ENCODE results near the gene TSHR.

The TSHR gene

DNA sequence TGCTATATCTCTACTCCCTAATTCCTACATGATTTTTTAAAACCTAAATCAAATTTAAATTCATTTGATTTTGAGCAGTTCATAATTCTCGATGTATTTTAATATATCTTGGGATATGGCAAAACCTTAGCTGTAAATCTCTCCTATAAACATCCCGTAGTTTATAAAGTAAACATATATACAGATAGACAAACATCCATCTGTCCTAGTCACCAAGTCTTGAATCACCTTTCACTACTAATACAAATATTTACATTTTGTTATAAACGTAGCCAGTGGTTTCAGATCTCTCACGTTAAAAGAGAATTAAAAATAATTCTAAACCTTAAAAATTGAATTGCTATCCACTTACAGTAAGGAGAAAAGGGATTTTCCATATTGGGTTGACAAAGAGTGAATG is 107.0 kb downstream of the TSHR start:
- H3K9ac ChIP-seq: no peak overlapping the region
- H3K36me3 ChIP-seq: no peaks in the 10 kb centered on the region
- TF ChIP-seq Cebpa-rat (IDR thresholded peaks at IDR 0.05): no peak
- H3K4me3 ChIP-seq: no peak overlapping the region
- no peak overlapping the region for H3K4me2 ChIP-seq
- H3K27me3 ChIP-seq: no peaks in the 10 kb centered on the region
- H3K4me1 ChIP-seq: peaks cover 0 to 4% (median 0%) of the 10 kb centered on the region in 10 experiments; a peak in 1 of 20 replicates
- no peaks in the 10 kb centered on the region for H4K20me1 ChIP-seq
- H3K9me3 ChIP-seq (replicated peaks in 1 of 11): no peaks in the 10 kb centered on the region
- no peak overlapping the region for H3K27ac ChIP-seq

- no peaks in the 10 kb centered on the region for H4K20me1 ChIP-seq
- no peak overlapping the region for H3K9ac ChIP-seq
- H3K4me3 ChIP-seq: no peak overlapping the region
- H3K4me1 ChIP-seq: peaks cover 0 to 4% (median 0%) of the 10 kb centered on the region in 10 experiments; a peak in 1 of 20 replicates
- H3K27me3 ChIP-seq: no peaks in the 10 kb centered on the region
- H3K4me2 ChIP-seq: no peak overlapping the region
- no peak overlapping the region for H3K27ac ChIP-seq
- no peaks in the 10 kb centered on the region for H3K36me3 ChIP-seq
- no peak for TF ChIP-seq Cebpa-rat (IDR thresholded peaks at IDR 0.05)
- H3K9me3 ChIP-seq (replicated peaks in 1 of 11): no peaks in the 10 kb centered on the region
Measured at GRCh38 chr14:81062816-81063215, 107.4 kb downstream of the TSHR start.

DNA sequence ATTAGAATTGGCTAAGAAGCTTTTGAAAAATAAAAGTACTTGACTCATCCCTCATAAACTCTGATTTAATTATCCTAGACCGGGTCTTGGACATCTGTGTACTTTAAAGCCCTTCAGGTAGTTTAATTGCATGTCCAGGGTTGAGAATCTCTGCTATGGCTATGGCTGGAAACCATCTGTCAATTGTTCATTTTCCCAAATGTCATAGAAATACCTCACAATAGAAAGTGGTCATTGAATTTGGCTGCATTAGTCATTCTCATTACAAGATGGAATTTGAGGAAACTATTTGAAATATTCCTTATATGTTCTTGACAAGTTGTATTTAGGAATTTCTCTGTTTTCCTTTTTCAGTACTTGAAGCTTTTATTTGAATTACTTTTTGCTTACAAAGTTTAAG is 111.3 kb downstream of the TSHR start:
- Histone ChIP-seq H3K27me3 (no peaks in the 10 kb centered on the region), H3K4me1 (peaks cover 0 to 4% (median 0%) of the 10 kb centered on the region in 10 experiments; a peak in 1 of 20 replicates), H3K9me3 (replicated peaks in 1 of 11) (peaks cover 9 to 23% (median 16%) of the 10 kb centered on the region in 11 experiments), H3K4me2 (no peak overlapping the region), H3K36me3 (no peaks in the 10 kb centered on the region), H3K27ac (no peak overlapping the region), H3K4me3 (no peak overlapping the region), H3K9ac (no peak overlapping the region), H4K20me1 (no peaks in the 10 kb centered on the region)
- no peak for TF ChIP-seq Cebpa-rat (IDR thresholded peaks at IDR 0.05)

DNA sequence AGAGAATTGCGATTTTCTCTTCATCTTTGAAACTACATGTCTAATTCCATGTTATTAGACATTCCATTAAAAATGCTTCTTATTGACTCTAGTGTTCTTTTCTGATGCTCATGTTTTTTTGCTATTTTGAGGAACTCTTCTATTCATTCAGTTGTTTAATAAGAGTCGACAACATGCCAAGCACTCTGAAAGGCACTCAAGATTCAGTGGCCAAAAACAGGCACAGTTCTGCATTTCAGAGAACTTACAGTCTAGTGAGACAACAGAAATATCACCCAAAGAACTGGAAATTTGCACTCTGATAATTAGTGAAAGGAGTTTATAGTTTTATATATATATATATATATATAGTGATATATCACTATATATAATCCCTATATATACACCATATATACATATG is 111.7 kb downstream of the TSHR start:
- Histone ChIP-seq H3K27ac (no peak overlapping the region), H3K9me3 (replicated peaks in 1 of 11) (peaks cover 9 to 28% (median 20%) of the 10 kb centered on the region in 11 experiments), H3K4me1 (peaks cover 0 to 4% (median 0%) of the 10 kb centered on the region in 10 experiments; a peak in 1 of 20 replicates), H3K27me3 (no peaks in the 10 kb centered on the region), H3K36me3 (no peaks in the 10 kb centered on the region), H3K9ac (no peak overlapping the region), H3K4me2 (no peak overlapping the region), H4K20me1 (no peaks in the 10 kb centered on the region), H3K4me3 (no peak overlapping the region)
- TF ChIP-seq Cebpa-rat (IDR thresholded peaks at IDR 0.05): no peak

- Histone ChIP-seq H3K27me3 (no peaks in the 10 kb centered on the region), H3K9ac (no peak overlapping the region), H4K20me1 (no peaks in the 10 kb centered on the region), H3K4me1 (peaks cover 0 to 4% (median 0%) of the 10 kb centered on the region in 10 experiments; a peak in 1 of 20 replicates), H3K4me3 (no peak overlapping the region), H3K27ac (no peak overlapping the region), H3K36me3 (no peaks in the 10 kb centered on the region), H3K9me3 (replicated peaks in 1 of 11) (peaks cover 9 to 34% (median 26%) of the 10 kb centered on the region in 11 experiments), H3K4me2 (no peak overlapping the region)
- TF ChIP-seq Cebpa-rat (IDR thresholded peaks at IDR 0.05): no peak
Measured at GRCh38 chr14:81068176-81068782, 112.9 kb downstream of the TSHR start.

DNA sequence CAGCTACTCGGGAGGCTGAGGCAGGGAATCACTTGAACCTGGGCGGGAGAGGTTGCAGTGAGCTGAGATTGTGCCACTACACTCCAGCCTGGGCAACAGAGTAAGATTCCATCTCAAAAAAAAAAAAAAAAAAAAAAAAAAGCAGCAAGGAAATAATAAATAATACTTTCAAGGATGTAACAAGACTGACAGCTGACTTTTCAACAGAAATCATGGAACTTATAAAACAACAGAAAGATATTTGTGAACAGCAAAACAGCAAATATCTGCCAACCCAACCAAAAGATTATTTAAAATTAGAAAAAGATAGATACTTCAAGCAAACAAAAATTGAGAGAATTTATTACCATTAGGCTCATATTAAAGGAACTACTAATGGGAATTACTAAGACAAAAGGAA is 115.1 kb downstream of the TSHR start:
- Histone ChIP-seq H3K9ac (no peak overlapping the region), H3K4me2 (no peak overlapping the region), H3K27me3 (no peaks in the 10 kb centered on the region), H3K9me3 (replicated peaks in 1 of 11) (peaks cover 9 to 34% (median 26%) of the 10 kb centered on the region in 11 experiments), H4K20me1 (no peaks in the 10 kb centered on the region), H3K27ac (no peak overlapping the region), H3K4me3 (no peak overlapping the region), H3K4me1 (no peaks in the 10 kb centered on the region), H3K36me3 (no peaks in the 10 kb centered on the region)
- TF ChIP-seq Cebpa-rat (IDR thresholded peaks at IDR 0.05): no peak

DNA sequence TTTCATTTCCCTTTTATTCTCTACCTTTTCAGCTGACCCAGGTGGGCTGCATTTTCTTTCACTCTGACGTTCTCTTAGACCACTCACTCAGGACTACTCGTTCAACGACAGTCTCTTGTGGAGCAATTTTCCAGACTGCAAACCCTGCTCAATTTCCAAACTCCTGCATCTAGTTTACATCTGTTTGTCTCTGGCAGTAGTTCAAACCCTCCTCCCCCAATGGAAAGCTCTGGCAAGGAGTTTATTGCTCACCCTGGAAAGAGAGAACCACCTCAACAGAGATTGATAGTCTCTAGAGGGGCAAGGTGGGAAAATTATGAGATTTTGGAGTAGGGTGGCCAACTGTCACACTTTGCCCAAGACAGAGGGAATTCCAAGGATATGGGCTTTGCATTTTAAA is 130.2 kb downstream of the TSHR start:
- H3K27me3 ChIP-seq: no peaks in the 10 kb centered on the region
- no peaks in the 10 kb centered on the region for H3K4me1 ChIP-seq
- H4K20me1 ChIP-seq: no peaks in the 10 kb centered on the region
- no peak overlapping the region for H3K4me3 ChIP-seq
- no peak overlapping the region for H3K27ac ChIP-seq
- H3K9ac ChIP-seq: no peak overlapping the region
- no peaks in the 10 kb centered on the region for H3K36me3 ChIP-seq
- H3K4me2 ChIP-seq: no peak overlapping the region
- H3K9me3 ChIP-seq (replicated peaks in 1 of 11): 0 out of 22 replicates have a peak, but pooled peaks cover 0 to 9% (median 0%) of the 10 kb centered on the region in 11 experiments
- TF ChIP-seq Cebpa-rat (IDR thresholded peaks at IDR 0.05): no peak

GRCh38 chr14:81087230-81087629 is 131.8 kb downstream of the TSHR start:
- no peak overlapping the region for H3K4me2 ChIP-seq
- H3K9ac ChIP-seq: no peak overlapping the region
- no peak overlapping the region for H3K4me3 ChIP-seq
- no peaks in the 10 kb centered on the region for H3K27me3 ChIP-seq
- no peaks in the 10 kb centered on the region for H3K36me3 ChIP-seq
- H3K27ac ChIP-seq: no peak overlapping the region
- no peaks in the 10 kb centered on the region for H3K4me1 ChIP-seq
- no peaks in the 10 kb centered on the region for H4K20me1 ChIP-seq
- 0 out of 22 replicates have a peak, but pooled peaks cover 0 to 9% (median 0%) of the 10 kb centered on the region in 11 experiments for H3K9me3 ChIP-seq (replicated peaks in 1 of 11)
- no peak for TF ChIP-seq Cebpa-rat (IDR thresholded peaks at IDR 0.05)

DNA sequence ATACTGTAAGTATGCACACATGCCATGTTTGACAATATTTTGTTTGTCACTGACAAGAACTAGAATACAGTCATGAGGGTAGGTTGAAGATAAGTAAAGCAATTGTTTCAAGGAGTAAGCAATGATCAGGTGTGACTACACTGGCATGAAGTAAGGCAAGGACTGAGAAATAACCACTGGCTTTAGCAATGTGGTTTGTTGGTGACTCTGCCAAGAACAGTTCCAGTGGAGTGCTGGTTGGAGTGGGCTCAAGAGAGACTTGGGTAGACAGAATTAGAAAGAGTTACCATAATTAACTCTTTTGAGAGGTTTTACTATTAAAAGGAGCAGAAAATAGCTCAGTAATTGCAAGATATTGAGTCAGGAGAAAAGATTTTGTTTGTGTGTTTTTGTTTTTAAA is 135.7 kb downstream of the TSHR start:
- Histone ChIP-seq H3K4me3 (no peak overlapping the region), H4K20me1 (no peaks in the 10 kb centered on the region), H3K36me3 (no peaks in the 10 kb centered on the region), H3K9me3 (replicated peaks in 1 of 11) (peaks cover 0 to 11% (median 4%) of the 10 kb centered on the region in 11 experiments; a peak in 5 of 22 replicates), H3K27ac (no peak overlapping the region), H3K4me1 (no peaks in the 10 kb centered on the region), H3K9ac (no peak overlapping the region), H3K27me3 (no peaks in the 10 kb centered on the region), H3K4me2 (no peak overlapping the region)
- TF ChIP-seq Cebpa-rat (IDR thresholded peaks at IDR 0.05): no peak

DNA sequence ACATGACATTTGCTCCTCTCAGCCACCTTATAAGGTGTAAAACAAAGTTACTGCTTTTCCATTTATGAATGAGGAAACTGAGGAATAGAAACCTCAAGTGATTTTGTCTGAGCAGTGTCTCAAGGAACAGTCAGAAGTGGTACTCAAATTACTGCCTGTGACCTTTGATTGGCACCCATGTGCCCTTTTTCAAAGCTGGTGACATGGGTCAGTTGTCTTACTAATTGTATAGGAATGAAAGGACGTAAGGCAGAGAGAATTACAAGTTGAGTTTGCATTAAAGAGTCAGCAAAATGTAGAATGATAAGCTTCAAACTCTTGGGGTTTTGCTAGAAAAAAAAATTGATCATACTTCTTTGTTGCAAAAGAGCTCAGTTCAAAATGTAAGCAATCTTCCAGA is 136.2 kb downstream of the TSHR start:
- H3K9me3 ChIP-seq (replicated peaks in 1 of 11): peaks cover 0 to 11% (median 4%) of the 10 kb centered on the region in 11 experiments; a peak in 5 of 22 replicates
- H3K27me3 ChIP-seq: no peaks in the 10 kb centered on the region
- H3K4me3 ChIP-seq: no peak overlapping the region
- no peaks in the 10 kb centered on the region for H4K20me1 ChIP-seq
- no peak overlapping the region for H3K9ac ChIP-seq
- TF ChIP-seq Cebpa-rat (IDR thresholded peaks at IDR 0.05): no peak
- H3K36me3 ChIP-seq: no peaks in the 10 kb centered on the region
- no peaks in the 10 kb centered on the region for H3K4me1 ChIP-seq
- no peak overlapping the region for H3K4me2 ChIP-seq
- H3K27ac ChIP-seq: no peak overlapping the region
